GM18867 (cell line): ENCODE results near the gene CASKIN1.
A peak's percentile ranks its signal among the peaks of the same experiment; 100 is the strongest.

Experiments
- ATAC-seq: cut with Tn5 transposase; IDR thresholded peaks from one replicate; pipeline ENCODE4 v1.9.1; 2021; ENCODE audit warnings: mild to moderate bottlenecking, moderate library complexity; ENCODE audit not compliant: unreplicated experiment

CASKIN1 gene

GRCh38 chr16:2232094-2232990 is 35.9 kb upstream of the CASKIN1 start:
- no peak for ATAC-seq

- ATAC-seq, result no peak
These were observed 34.9 kb upstream of the CASKIN1 start for GRCh38 chr16:2231016-2231931.

GRCh38 chr16:2230376-2230775 is 34.0 kb upstream of the CASKIN1 start:
- ATAC-seq, result no peak

DNA sequence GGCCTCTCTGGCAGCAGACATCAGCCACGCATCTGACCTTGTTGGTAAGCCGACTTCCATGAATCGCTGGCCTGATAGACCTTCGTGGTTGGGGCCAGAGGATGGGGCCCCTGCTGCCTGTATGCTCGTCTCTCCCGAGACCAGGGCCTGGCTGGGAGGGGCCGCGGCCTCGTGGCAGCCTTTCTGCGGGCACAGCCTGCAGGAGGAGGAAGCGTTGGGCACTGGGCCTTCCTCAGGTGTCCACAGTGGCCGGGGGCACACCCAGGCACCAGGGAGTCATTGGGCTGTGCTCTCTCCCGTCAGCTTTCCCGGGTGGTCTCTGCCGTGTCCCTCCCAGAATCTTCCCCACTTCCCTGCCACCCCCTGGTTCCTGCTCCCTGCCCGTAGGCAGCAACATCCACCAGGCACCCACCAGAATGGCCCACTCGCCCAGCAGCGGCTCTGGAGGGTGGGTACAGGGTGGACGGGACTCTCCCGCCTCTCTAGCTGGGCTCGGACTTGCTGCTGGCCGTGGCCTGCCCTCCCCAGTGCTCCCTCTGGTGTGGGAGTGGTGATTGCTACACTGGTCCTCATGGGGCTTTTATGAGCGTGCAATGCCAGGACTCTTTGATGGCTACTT is 33.3 kb upstream of the CASKIN1 start:
- ATAC-seq, result no peak

DNA sequence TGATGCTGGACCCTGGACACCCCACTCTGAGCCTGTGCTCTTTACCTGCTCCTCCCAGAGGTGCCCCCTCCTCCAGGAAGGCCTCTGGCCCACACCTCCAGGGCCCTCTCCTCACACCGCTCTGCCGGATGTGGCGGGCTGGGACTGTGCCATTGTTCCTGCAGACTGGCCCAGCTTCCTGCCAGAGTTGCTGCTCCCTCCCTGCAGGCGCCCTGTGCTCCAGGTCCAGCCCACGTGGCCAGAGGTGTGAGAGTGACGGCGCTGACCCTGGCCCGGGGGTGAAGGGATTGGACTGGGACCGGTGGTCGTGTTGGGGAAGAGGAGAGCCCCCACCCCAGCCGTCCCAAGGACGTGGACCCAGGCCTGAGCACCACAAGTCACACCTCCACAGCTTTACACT is 32.7 kb upstream of the CASKIN1 start:
- ATAC-seq, result no peak

DNA sequence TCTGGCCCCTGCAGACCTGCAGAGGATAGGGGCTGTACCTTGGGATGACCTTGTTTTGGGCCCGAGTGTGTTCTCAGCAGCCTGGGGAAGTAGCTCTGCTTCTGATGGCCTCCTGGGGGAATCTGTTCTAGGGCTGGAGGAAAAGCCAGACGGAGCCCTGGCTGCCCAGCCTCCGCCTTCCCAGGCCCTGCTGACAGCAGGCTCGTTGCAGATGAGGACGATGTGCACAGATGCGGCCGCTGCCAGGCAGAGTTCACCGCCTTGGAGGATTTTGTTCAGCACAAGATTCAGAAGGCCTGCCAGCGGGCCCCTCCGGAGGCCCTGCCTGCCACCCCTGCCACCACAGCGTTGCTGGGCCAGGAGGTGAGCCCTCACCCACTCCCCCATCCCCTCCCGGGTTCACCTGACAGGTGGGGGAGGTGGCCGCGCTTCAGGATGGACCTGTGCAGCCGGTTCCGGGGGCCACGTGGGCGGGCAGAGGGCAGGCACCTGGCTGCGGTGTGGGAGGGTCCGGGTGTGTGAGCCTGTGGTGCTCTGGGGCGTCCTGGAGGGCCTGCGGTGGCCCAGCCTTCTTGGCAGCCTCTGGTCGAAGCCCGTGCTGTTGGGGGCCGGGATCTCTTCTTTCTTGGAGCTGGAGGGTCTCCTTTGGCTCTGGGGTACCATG is 31.9 kb upstream of the CASKIN1 start:
- no peak for ATAC-seq

DNA sequence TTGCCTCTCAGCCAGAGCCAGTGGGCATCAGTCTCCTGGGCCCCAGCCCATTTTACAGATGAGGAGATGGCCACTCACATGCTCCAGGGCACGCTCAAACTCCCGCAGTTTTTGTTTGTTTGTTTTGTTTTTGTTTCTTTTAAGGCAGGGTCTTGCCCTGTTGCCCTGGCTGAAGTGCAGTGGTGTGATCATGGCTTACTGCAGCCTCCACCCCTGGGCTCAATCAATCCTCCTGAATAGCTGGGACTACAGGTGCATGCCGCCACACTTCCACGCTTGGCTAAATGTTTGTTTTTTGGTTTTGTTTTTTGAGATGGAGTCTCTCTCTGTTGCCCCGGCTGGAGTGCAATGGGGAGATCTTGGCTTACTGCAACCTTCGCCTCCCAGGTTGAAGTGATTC is 30.5 kb upstream of the CASKIN1 start:
- ATAC-seq, result no peak

DNA sequence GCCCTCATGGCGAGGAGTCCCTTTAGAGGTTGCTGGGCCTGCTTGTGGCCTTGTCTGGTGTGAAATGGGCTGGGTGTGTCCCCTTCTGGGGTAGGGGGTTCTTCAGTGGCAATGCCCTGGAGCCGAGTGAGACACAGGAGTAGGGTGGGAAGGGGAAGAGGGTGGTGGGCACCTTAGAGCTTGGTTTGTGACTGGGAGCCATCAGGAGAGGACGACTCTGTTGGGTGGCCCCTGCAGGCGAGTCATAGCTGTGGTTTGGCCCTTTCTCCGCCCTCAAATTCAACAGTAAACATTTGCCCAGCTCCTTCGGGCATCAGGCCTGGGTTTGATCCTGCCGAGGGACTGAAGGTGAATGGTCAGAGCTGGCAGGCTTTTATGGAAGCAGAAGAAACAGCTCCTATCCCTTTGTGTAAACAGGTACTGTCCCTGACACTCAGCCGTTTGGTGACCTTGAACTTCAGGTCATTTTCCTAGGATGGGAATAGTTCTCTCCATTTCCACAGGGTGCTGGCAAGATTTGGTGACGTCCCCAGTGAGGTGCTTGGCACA is 29.9 kb upstream of the CASKIN1 start:
- no peak for ATAC-seq

DNA sequence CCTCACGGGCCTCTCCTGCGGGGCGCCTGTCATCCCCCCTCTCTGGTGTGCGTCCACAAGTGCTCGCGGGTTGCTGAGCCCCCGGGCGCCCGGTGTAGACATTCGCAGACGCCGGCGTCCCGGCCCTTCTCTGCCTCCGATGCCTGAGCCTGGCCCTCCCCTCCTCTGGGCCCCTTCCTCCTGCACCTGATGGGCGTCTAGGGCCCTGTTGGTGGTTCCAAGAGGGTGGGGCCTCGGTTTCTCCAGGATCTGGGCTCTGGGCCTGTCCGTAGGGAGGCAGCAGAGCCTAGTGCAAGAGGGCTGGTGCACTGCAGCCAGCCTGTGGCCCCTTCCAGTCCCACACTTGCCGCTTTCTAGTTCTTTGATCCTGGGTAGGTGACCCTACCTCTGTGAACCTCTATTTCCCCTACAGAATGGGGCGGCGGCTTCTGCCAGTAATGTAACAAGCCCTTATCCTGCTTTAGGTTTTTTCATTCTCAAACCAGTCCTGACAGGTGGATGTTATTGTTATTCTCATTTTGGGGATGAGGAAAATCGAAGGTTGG is 27.6 kb upstream of the CASKIN1 start:
- peak; percentile 19 for ATAC-seq

DNA sequence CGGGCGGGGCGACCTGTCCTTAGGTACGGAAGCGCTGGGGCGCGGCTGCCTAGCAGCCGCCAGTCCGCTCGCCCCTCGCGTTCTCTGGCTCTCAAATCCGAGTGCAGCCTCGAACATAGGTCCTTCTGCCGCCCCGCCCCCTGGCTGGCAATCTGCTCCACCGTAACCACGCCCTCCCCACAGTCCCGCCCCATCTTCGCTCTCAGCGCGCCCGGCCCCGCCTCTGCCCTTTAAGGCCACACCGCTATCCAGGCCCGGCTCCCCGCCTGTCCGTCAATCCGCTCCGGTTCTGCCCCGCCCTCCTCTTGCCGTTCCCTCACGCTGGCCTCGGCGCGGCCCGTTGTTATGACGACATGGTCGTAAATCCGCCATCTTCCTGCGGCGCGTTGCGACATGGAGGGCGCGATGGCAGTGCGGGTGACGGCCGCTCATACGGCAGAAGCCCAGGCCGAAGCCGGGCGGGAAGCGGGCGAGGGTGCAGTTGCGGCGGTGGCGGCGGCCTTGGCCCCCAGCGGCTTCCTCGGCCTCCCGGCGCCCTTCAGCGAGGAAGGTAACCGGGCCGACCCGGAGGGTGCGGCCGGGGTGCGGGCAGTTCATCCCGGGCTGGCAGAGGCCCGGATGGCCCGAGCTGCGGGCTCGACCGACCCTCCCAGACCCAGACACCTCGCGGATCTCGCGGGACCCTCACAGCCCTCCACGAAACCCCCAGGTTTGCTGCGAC is 27.0 kb upstream of the CASKIN1 start, which contains the start of gene E4F1:
Gene E4F1, plus strand, starts transcription at position 371 of the 721 bp plus-strand sequence. Its CDS starts 23 bp downstream, at position 394.
- ATAC-seq, result peak; percentile 89

GRCh38 chr16:2216330-2216729 is 19.9 kb upstream of the CASKIN1 start:
- ATAC-seq, result no peak

GRCh38 chr16:2214719-2214968 is 18.2 kb upstream of the CASKIN1 start, which contains the start of gene PGP:
Gene PGP (minus strand): TSS chr16:2214840. CDS start chr16:2214777, 63 bp downstream.
- ATAC-seq, result peak; percentile 85

GRCh38 chr16:2213817-2214718 is 17.7 kb upstream of the CASKIN1 start:
- ATAC-seq, result peak; percentile 10

DNA sequence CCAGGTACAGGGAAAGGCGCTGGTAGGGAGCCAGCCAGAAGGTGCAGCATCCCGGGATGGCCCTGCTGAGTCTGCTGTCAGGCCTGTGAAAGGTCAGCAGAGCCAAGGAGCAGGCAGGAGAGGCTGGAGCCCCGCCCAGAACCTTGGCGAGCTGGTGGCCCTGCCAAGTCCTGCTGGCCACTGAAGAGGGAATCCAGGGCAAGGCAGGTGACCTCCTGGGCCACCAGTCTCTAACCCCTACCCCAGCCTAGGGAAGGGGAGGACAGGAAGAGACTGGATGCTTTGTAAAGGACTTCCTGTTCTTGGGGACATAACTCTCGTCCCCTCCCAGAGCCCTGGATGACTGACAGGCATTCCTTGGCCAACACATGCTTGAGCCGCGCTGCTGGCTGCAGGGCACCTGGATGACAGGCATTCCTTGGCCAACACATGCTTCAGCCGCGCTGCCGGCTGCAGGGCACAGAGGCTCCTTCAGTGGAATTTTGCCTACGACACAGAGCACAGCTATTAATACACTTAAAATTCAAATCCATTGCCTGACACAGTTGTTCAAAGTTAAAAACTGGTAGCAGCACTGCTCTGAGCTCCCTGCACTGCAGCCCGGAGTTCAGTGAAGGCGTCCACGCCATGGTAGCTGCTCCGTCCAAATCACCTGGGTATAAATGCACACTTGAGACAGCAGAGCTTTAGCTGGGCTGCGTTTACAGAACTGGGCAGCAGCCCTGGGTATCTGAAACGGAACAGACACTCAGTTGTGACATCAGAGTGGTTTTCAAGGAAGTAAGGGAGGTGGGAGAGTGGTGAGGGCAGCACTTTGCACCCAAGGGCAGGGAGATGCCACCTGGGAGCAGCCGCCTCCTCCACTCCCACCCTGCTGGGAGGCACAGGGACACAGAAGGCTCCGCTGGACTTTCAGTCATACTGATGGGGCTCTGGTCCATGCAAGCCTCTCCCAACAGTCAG is 16.2 kb upstream of the CASKIN1 start:
- no peak for ATAC-seq

- no peak for ATAC-seq
These were observed 15.5 kb upstream of the CASKIN1 start for GRCh38 chr16:2211923-2212347.

- ATAC-seq, result no peak
These were observed 14.3 kb upstream of the CASKIN1 start, which contains the start of gene BRICD5 for GRCh38 chr16:2210386-2211365. Gene BRICD5 (minus strand): TSS chr16:2210863. CDS start chr16:2210833, 30 bp downstream.
